Lung (tissue), 12 donors: ENCODE measurements around the gene C5orf58. TPM values are rescaled to one million over a fixed set of nuclear protein-coding genes. Genes with fewer than 3 reads are reported as not detected.

Experiments used
- ATAC-seq: fragments of 200-7000 bp; cut with Tn5 transposase; one replicate; pipeline ENCODE4 v1.9.1; 2020; ENCODE audit warnings: moderate number of reproducible peaks; ENCODE audit not compliant: insufficient read depth, low FRiP score
- DNase-seq, 3 donors: peaks; one replicate each; pipeline ENCODE4 v3.0.0-alpha.2; 2013 to 2017
- H3K27ac ChIP-seq, 2 donors: one replicate each; pipeline ENCODE4 v1.5.1; 2013; ENCODE audit warnings: mild to moderate bottlenecking in 2 of 2, moderate library complexity in 2 of 2, control low read depth in 1 of 2, inconsistent platforms in 1 of 2, low read depth in 1 of 2, low read length in 1 of 2
- H3K27me3 ChIP-seq, 3 donors: one replicate each; pipeline ENCODE4 v1.5.1; 2013; ENCODE audit warnings: low read length in 2 of 3; ENCODE audit not compliant: control insufficient read depth in 3 of 3, insufficient read depth in 3 of 3
- H3K36me3 ChIP-seq, 4 donors: one replicate each; pipeline ENCODE4 v1.5.1; 2013; ENCODE audit warnings: low read length in 4 of 4, mild to moderate bottlenecking in 1 of 4, moderate library complexity in 1 of 4; ENCODE audit not compliant: control insufficient read depth in 4 of 4, insufficient read depth in 4 of 4
- H3K4me1 ChIP-seq, 5 donors: one replicate each; pipeline ENCODE4 v1.5.1; 2013; ENCODE audit warnings: low read length in 5 of 5, mild to moderate bottlenecking in 2 of 5, moderate library complexity in 1 of 5; ENCODE audit not compliant: control insufficient read depth in 5 of 5, insufficient read depth in 5 of 5
- H3K4me3 ChIP-seq: one replicate; pipeline ENCODE4 v1.5.1; 2013; ENCODE audit warnings: mild to moderate bottlenecking, control low read depth, moderate library complexity
- H3K9ac ChIP-seq, 2 donors: one replicate each; pipeline ENCODE4 v1.5.1; 2013; ENCODE audit warnings: low read length in 2 of 2, control low read depth in 1 of 2; ENCODE audit not compliant: insufficient read depth in 1 of 2
- H3K9me3 ChIP-seq, 4 donors: one replicate each; pipeline ENCODE4 v1.5.1; 2013; ENCODE audit warnings: low read length in 3 of 4, mild to moderate bottlenecking in 1 of 4, moderate library complexity in 1 of 4; ENCODE audit not compliant: control insufficient read depth in 4 of 4, insufficient read depth in 3 of 4
- WGBS, 2 donors: extraction: QIAGEN DNeasy Blood & Tissue Kit; methylation state at CpG; one replicate each; pipeline ENCODE4 v1.1.7; 2013; 5-methylcytosine and 5-hydroxymethylcytosine counted together
- polyA plus RNA-seq, 2 donors: library from polyadenylated mRNA; stranded (reverse); fragments of 200-250 nt; gene quantifications; one replicate each; pipeline ENCODE4 v1.2.1, GENCODE V29; 2013
- total RNA-seq, 2 donors: library from RNA; depleted of rRNA in 1 of 2; stranded (reverse); fragments of >200 nt in 1 of 2; gene quantifications; one replicate each; pipeline ENCODE4 v1.2.1, GENCODE V29; 2014 to 2021
- TF ChIP-seq, protein P1 (sequence below): IDR thresholded peaks from 2 replicates; pipeline ENCODE4 v1.5.1; 2012; ENCODE audit warnings: mild to moderate bottlenecking; ENCODE audit errors: control extremely low read depth, extremely low read depth
- donor health status: control.
- donor health status: control.
- donor health status: Bipolar disorder and iron deficiency.
- donor health status: healthy.
- donor health status: DM: yes; HTN: yes; CAD: no.

The C5orf58 gene
- total and polyA plus RNA-seq, 4 donors, result 0.05 TPM; not detected in 3

DNA sequence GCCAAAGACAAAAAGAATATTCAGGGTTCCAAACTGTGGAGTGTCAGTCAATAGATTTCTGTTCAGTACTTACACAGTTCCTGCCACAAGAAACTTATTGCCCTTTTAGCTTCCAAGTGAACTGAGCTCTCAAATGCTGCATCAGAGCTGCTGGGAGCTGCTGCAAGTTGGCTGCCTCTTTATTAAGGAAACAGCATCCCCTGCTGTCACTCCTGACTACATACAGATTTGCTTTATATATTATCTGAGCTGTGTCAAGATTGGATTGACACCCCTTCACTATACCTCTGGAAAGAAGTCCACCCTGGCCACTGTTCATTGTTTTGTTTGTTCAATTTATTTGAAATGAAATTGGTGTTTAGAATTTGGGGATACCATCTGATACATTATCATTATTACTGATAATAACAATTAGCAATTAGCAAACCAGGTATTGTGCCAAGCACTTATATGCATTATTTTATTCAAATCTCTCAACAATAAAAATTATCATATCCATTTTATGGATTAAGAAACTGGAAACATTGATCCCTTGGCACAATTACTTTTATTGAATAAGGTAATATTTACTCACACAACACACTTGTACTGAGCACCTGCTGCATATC is 16.4 kb upstream of the C5orf58 start:
- ATAC-seq, result no peak
- TF ChIP-seq, protein P1, sequence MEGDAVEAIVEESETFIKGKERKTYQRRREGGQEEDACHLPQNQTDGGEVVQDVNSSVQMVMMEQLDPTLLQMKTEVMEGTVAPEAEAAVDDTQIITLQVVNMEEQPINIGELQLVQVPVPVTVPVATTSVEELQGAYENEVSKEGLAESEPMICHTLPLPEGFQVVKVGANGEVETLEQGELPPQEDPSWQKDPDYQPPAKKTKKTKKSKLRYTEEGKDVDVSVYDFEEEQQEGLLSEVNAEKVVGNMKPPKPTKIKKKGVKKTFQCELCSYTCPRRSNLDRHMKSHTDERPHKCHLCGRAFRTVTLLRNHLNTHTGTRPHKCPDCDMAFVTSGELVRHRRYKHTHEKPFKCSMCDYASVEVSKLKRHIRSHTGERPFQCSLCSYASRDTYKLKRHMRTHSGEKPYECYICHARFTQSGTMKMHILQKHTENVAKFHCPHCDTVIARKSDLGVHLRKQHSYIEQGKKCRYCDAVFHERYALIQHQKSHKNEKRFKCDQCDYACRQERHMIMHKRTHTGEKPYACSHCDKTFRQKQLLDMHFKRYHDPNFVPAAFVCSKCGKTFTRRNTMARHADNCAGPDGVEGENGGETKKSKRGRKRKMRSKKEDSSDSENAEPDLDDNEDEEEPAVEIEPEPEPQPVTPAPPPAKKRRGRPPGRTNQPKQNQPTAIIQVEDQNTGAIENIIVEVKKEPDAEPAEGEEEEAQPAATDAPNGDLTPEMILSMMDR, result peak; percentile 41
- no peaks in the 10 kb centered on the region for H3K36me3 ChIP-seq

DNA sequence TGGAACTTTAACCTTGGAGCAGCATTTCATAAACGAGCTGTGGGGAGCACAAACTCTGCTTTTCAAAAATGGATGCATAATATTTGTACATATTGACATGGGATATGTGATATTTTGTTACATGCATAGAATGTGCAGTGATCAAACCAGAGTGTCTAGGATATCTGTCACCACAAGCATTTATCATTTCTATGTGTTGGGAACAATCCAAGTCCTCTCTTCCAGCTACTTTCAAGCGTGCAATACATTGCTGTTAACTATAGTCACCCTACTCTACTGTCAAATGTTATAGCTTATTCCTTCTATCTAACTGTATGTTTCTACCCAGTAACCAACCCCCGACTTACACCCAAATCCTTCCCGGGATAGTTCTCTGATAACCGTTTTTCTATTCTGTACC is 15.0 kb upstream of the C5orf58 start:
- Histone ChIP-seq H3K9me3 (peaks cover 0 to 1% (median 0%) of the 10 kb centered on the region in 4 donors), H3K36me3 (no peaks in the 10 kb centered on the region), H3K27me3 (no peaks in the 10 kb centered on the region), H3K4me3 (no peak overlapping the region), H3K4me1 (peaks cover 0 to 15% (median 0%) of the 10 kb centered on the region in 5 donors), H3K27ac (no peak overlapping the region), H3K9ac (no peak overlapping the region)
- 88 to 89% methylated on average over 5 of the region's 5 CpGs for WGBS, 2 donors
- TF ChIP-seq, protein P1, result no peak
- DNase-seq (no peak), ATAC-seq (no peak)

More for the DNA sequence above, 16.4 kb upstream of the C5orf58 start:
- peak; percentile 67 to 90 (median 86) for DNase-seq
- Histone ChIP-seq H3K27me3 (peaks cover 0 to 2% (median 0%) of the 10 kb centered on the region in 3 donors), H3K4me1 (peaks cover 0 to 4% (median 0%) of the 10 kb centered on the region in 5 donors), H3K4me3 (no peak overlapping the region), H3K9ac (no peak overlapping the region), H3K27ac (no peak overlapping the region), H3K9me3 (peaks cover 0 to 1% (median 0%) of the 10 kb centered on the region in 4 donors)

DNA sequence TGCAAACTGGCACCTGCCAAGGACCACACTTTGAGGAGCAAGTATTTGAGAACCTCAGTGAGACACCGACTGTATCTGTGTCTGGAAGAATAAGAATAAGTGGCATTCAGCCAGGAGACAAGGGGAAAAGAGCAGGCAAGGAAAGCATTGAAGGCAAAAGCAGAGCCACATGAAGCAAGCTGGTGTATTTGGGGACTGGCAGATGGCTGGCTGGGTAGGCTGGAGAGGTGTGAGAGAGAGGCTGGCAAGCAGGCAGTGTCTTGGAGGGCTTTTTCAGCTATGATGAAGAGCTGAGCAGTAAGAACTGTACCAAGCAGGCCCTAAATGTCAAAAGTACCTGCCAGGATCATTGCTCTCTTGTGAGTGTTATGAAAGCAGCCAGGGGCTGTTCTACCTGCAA is 14.1 kb upstream of the C5orf58 start:
- Histone ChIP-seq H3K36me3 (no peaks in the 10 kb centered on the region), H3K27ac (no peak overlapping the region), H3K4me1 (peaks cover 0 to 23% (median 0%) of the 10 kb centered on the region in 5 donors), H3K4me3 (no peak overlapping the region), H3K9ac (no peak overlapping the region), H3K9me3 (no peaks in the 10 kb centered on the region), H3K27me3 (no peaks in the 10 kb centered on the region)
- 63 to 79% methylated on average over 1 of the region's 1 CpG for WGBS, 2 donors
- TF ChIP-seq, protein P1, result no peak
- ATAC-seq (no peak), DNase-seq (no peak)

DNA sequence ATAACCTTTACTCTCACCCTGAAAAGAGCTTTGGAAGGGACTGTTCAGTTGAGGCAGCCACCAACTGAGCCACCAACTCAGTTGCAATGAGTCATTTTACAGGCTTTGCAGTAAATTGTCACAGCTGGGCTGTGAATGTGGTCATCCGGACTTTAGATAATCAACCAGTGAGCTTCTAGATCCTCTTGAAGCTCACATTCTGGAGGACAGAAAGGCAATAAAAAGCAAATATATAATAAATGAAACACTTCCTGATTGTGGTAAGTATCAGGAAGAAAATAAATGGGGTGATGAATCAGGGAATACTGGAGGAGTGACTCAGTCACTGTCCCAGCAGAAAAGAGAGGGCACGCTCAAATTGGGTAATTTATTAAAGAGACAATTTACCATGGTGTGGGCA is 13.2 kb upstream of the C5orf58 start:
- no peak for DNase-seq
- H3K27ac ChIP-seq, result no peak overlapping the region

More for the DNA sequence above, 13.2 kb upstream of the C5orf58 start:
- Histone ChIP-seq H3K27me3 (no peaks in the 10 kb centered on the region), H3K4me3 (no peak overlapping the region), H3K9me3 (no peaks in the 10 kb centered on the region), H3K36me3 (no peaks in the 10 kb centered on the region), H3K4me1 (peaks cover 0 to 31% (median 0%) of the 10 kb centered on the region in 5 donors), H3K9ac (no peak overlapping the region)
- TF ChIP-seq, protein P1, result no peak
- no peak for ATAC-seq
- WGBS, 2 donors, result 44 to 76% methylated on average over 2 of the region's 2 CpGs
